GM18520 (cell line): ENCODE measurements around the gene NOM1.

Experiments
- ATAC-seq: cut with Tn5 transposase; IDR thresholded peaks from one replicate; pipeline ENCODE4 v1.9.1; 2021; ENCODE audit not compliant: unreplicated experiment

The NOM1 gene

DNA sequence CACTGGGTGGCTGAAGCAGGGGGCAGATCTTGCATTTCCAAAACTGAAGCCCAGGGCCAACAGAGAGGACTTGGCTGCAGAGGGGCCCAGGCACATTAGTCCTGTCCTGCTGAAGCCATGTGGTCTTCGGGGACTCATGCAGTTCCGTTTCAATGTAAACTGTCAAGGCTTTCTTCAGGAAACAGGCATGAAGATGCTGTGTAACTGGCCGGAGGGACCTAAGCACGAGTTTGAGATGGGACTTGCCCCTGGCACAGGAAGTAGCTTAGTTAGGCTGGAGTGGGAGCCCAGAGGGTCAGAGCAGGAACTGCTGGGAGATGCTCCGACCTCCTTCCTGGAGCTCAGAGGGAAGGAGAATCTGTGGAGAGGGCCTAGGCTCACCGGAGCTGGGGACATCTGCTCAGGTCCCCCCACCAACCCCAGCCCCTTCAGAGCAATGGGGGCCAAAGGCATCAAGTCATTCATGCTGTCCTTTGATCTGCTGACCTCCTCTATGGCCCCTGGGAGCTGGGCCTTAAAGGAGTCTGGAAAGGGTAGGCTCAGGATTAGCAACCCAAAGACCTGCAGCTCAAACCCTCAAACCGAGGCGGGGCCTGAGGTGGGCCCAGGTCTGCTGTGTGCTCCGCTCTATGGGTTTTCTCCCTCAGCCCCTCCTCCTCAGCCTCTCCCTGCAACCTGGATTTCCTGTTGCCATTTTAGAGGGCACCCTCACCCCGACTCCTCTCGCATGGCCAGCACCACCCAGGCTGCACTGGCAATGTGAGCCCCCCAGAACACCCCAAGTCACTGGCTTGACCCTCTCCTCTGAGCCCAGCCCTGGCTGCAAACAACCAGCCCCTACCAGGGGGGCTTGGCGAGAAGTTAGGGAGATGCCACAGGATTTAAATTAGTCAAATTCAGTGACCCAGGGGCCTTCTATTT, 65.4 kb downstream of the NOM1 start:
- ATAC-seq: no peak

DNA sequence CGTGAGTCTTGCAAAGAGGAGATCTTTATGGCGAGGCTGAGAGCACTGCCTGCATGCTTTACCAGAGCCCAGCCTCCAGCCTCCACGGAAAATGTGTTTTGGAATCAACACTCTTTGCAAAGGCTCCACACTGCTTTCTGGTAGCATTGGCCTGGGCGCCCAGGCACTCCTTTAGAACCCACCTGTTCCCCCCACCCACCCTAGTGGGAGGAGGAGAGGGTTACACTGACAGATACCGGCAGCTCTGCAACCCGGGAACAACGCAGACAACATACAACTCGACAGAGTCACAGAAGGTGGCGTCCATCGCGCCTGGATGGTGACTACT, 66.5 kb downstream of the NOM1 start:
- no peak for ATAC-seq

DNA sequence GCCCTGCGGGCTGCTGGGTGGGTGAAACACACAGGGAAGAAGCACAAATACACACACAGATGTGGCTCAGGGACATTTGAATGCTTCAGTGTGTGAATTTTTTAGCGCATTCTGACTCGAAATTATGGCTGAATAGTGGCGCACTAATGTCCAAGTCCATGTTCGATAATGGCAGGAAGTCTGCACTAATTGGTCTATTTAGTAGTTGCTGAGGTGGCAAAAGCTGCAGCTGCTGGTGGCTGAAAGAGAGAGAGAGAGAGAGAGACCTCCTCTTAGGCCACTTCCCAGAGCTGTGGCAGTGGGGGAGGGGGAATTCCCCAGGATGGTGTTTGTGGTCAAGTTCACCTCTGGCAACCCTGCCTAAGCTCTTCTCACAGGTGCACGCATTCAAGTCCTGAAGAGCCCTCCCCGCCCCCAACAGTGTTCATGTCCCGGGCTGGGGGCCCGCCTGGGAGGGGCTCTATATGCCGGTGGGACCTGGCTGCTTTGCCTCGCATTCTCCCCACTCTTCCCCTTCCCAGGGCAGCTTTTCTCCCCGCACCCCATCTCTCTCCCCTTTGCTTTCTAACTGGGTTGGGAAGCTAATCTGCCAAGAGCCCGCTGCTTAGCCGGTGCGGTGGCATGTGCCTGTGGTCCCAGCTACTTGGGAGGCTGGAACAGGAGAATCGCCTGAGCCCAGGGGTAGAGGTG, 67.0 kb downstream of the NOM1 start:
- ATAC-seq: peak; percentile 69

DNA sequence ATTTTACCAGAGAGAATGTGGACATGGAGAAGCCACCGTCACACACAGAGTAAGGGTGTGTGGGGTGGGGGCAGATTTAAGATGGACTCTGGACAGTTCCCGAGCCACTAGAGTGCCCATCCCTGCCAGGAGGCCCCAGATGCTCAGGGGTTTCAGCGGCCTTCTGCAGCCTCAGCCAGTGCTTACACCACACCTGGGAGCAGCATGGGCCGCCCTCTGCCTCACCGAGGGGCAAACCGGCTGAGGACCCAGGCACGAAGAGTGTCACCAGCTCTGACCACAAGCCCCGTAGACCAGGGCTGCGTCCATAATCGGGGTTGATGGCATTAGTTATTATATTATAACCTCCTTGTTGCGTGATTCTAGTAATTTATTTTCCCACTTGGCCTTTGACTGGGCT, 67.6 kb downstream of the NOM1 start:
- ATAC-seq: no peak

DNA sequence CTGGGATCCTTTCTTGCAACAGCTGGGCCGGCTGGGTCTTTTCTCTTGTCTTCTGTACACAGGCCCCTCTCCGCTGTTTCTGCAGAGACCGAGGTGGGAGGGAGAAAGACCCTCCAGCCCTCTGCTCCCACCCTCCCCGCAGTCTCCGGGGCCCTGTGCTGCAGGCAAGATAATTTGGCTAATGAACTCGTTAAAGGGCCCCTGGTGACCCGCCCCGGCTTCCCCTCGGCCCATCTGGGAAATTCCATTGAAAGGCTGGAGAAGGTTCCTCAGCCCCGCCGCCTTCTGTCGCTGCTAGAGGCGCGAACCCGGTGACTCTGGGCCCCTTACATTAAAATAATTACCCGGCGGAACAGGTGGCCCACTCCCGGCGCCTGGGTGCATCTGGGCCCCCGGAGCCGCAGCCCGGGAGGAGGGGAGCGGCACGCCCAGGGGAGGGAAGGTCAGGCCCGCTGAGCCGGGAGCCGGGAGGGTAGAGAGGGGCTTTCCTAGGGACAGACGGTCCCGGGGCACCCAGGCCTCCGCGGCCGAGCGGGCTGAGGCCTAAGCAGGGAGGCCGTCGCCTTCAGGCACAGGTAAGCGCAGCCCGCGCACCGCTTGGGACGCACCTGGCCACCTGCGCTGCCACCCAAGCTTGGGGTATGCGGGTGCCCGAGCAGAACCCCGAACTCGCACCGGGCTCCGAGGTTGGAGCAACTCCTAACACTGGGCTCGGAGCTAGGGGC, 68.3 kb downstream of the NOM1 start:
- ATAC-seq: no peak

DNA sequence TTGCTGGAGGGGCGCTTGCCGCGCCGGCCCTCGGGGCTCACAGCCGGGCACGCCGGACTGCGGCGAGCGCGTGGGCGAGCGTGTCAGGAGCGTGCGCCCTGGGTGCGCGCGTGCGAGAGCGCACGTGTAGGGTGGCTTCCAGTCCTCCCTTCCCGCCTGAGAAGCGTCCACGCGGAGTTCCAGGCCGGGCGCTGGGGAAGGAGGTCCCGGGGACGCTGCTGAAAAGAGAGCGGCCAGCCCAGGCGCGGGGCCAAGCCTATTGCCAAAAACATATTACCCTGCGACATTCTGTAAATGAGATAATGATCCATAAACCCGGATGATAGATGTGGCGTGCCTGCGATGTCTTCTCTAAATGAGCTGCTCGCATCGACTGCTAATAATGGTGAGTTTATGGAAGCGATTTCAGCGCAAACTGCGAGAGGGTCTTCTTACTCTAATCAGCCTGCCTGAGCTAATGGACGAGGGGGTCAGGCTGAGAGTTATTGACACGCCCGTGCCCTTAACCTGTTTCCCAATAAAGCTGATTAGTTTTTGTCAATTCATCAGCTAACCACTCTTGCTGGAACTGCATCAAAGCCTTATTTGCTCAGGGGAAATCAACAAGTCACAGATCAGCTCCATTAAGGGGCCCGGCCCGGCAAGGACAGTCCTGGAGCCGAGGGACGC, 69.0 kb downstream of the NOM1 start:
- no peak for ATAC-seq

DNA sequence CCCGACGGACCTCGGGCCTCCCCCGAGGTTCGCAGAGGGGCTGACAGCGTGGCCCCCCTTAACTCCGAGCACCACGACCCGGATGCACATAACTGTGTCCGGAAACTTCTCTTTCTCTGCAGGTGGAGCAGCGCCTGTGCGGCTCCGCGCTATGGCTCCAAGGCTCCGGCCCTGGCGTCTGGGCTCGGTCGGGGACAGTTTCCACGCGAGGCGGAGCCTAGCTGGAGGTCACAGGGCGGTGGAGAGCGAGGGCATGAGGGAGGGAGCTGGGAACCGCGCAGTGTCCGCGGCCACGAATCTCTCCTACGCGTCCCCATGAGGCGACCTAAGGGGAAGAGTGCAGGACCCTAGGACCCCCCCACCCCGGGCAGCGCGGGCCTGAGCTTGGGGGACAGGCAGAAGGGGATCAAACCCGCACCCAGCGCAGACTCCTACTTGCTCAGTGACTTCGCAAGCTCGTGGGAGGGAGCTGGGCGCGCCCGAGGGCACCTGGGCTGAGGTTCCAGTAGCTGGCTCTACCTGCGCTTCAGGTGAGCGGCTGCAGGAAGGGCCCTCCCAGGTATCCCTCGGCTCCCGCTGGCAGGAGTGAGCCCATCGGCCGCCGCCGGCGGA, 69.6 kb downstream of the NOM1 start:
- no peak for ATAC-seq

DNA sequence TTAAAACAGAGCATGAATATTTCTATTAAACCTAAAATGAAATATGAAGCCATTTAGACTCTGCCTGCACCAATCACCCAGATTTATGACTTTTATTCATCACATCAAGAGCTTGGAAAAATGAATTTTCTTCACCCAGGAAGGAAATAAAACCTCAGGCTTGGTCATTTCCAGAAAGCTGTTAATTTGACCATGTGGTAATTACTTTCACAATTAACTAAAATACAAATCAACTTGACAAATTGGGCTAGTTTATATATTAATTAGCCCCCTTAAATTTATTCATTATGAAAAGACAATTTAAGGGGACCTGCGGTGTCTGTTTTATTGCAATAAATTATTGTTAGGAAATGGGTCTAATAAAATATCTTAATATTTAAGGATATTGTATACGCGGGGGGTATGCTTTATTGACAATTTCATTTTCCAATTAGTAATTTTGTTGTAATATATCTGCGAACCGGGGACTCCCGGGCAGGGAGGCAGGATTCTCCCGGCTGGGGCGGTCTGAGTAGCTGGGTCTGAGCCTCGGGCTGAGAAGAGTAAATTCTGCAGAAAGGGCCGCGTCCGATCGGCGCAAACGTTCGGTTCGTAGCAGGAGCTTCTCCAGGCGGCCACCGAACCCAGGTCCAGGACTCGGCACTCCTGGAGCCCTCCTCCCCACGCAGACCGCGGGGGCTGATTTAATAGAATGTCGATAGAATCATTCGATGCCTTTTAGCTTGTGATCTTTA, 70.4 kb downstream of the NOM1 start:
- no peak for ATAC-seq

DNA sequence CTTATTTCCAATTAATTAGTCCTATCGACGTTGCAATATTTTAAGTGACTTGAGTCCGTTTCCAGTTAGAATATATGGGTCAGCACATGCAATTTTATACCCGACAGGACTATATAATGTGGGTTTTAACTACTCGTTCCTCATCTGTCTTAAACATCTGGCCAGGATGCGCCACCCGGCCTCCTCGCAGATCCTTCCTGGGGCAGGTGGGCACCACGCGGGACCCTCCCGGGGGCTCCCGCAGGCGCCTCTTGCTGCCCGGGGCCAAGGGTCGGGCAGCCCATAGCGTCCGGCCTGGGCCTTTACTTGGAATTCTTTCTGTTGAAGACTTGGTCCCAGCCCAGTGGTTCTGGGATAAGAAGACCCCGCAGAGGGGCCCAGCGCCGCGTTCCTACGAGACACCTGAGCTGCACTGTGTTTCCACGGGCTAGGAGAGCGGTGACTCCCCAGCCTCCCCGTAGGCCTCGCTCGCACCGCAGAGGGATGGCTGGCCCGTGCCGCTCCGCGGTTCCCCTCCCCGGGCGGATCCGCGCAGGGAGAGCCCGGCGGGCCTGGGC, 71.1 kb downstream of the NOM1 start:
- no peak for ATAC-seq

DNA sequence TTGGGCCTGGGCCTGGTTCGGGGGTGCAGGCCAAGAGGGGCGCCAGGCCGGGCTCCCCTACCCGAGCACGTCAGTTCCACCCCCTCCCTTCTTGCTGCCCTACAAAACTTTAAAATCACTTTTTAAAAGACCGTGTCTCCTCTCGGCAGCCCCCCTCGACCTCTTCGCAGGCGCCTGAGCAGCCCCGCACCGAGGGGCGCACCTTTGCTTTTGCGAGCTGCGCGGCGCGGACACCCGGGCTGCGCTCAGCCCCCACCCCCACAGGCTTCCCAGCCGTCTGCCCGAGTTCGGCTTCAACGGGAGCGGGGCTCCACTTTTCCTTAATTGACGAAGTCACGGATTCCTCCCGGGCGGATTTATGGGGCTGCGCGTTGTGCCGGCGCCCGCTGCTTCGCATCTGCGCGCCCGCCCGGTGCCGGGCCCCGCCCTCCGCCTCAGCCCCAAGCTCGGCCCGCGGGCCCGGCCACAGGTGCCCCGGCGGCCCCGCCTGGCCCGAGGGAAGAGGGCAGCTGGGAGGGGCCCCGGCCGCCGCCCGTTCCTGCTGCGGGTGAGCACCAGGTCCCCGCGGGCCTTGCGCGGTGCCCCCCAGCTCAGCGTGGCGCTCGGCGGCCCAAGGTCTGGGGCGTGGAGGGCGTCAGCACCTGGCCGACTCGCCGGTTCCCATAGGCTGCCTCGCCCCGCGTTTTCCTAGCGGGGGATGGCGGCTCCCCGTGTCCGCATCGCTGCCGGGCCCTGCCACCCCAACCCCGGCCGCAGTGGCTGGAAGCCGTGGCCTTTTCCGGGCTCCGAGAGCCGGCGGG, 71.8 kb downstream of the NOM1 start:
- no peak for ATAC-seq

DNA sequence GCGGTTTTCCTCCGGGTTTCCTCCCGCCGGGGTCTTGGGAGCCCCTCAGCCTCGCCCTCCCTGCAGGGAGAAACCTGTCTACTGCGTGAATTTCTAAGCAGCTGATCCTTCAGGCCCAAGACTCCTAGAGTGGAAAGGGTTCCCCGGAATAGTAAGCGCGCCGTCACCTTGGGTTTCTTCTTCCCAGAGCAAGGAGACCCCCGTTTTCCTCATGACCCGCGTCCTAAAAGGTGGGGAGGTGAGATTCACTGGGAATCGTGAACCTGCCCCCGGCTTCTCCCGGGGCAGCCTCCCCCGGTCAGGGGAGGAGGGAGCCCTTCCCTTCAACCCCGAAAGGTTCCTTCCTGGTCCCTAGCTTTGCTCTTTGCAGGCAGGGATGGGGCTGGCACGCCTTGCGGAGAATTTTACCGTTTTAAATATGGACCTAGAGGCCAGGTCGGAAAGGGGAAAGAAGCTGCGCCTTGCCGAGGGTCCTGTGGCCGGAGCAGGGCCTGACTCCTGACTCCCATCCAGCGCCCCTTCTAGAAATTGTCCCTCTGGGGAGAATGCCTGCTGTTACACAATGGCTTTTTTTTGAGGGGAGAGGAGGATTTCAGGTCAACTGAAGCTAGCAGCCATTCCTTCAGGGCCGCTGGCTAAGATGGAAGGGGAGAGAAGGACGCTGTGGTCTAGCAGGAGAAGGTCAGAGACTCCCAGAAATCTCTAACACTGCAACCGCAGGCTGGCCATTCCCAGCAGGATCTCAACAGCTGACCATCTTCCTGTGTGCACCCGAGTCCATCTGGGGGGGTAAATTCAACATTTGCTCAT, 72.6 kb downstream of the NOM1 start:
- no peak for ATAC-seq
